Measurements from ENCODE around the gene FAM53B. TPM values are rescaled to one million over a fixed set of nuclear protein-coding genes. Genes with fewer than 3 reads are reported as not detected.

The FAM53B gene
- total and polyA plus RNA-seq, 4 donors = 5.1 to 20.6 (median 9.6) TPM

- H3K4me1 ChIP-seq (ENCODE audit: control insufficient read depth in 1 of 2, insufficient read depth in 2 of 2, low read length in 2 of 2) = no peaks in the 10 kb centered on the region
- H3K4me3 ChIP-seq (ENCODE audit: low read length in 2 of 2) = no peak overlapping the region
- ATAC-seq (ENCODE audit: low FRiP score) (no peak), DNase-seq (no peak)
- H3K9me3 ChIP-seq (ENCODE audit: control insufficient read depth, low read length) = no peaks in the 10 kb centered on the region
- H3K27ac ChIP-seq (ENCODE audit: low read depth in 1 of 2, low read length in 2 of 2) = no peak overlapping the region
- no peaks in the 10 kb centered on the region for H3K27me3 ChIP-seq (ENCODE audit: control insufficient read depth in 1 of 2, insufficient read depth in 2 of 2, low read length in 1 of 2)
- intact Hi-C loops (cut with DNase I) = no loop called here
- no peaks in the 10 kb centered on the region for H3K36me3 ChIP-seq (ENCODE audit: control insufficient read depth in 1 of 2, insufficient read depth in 2 of 2, low read length in 1 of 2)
- WGBS, 2 donors = 88 to 90% methylated on average over 12 to 13 of the region's 13 CpGs
Observed at GRCh38 chr10:124655191-124656112, 88.7 kb downstream of the FAM53B start.

- ATAC-seq (ENCODE audit: low FRiP score) = no peak
- no peaks in the 10 kb centered on the region for H3K27me3 ChIP-seq (ENCODE audit: control insufficient read depth in 1 of 2, insufficient read depth in 2 of 2, low read length in 1 of 2)
- H3K36me3 ChIP-seq (ENCODE audit: control insufficient read depth in 1 of 2, insufficient read depth in 2 of 2, low read length in 1 of 2) = no peaks in the 10 kb centered on the region
- no peaks in the 10 kb centered on the region for H3K4me1 ChIP-seq (ENCODE audit: control insufficient read depth in 1 of 2, insufficient read depth in 2 of 2, low read length in 2 of 2)
- 80 to 89% methylated on average over 7 of the region's 7 CpGs for WGBS, 2 donors
- no peak overlapping the region for H3K27ac ChIP-seq (ENCODE audit: low read depth in 1 of 2, low read length in 2 of 2)
- no peaks in the 10 kb centered on the region for H3K9me3 ChIP-seq (ENCODE audit: control insufficient read depth, low read length)
- intact Hi-C loops (cut with DNase I) = no loop called here
- no peak overlapping the region for H3K4me3 ChIP-seq (ENCODE audit: low read length in 2 of 2)
- DNase-seq = no peak
Observed at GRCh38 chr10:124654686-124655085, 89.5 kb downstream of the FAM53B start.

- H3K27ac ChIP-seq (ENCODE audit: low read depth in 1 of 2, low read length in 2 of 2) = no peak overlapping the region
- no peak overlapping the region for H3K4me3 ChIP-seq (ENCODE audit: low read length in 2 of 2)
- H3K27me3 ChIP-seq (ENCODE audit: control insufficient read depth in 1 of 2, insufficient read depth in 2 of 2, low read length in 1 of 2) = no peaks in the 10 kb centered on the region
- intact Hi-C loops (cut with DNase I) = no loop called here
- no peak for ATAC-seq (ENCODE audit: low FRiP score)
- no peaks in the 10 kb centered on the region for H3K4me1 ChIP-seq (ENCODE audit: control insufficient read depth in 1 of 2, insufficient read depth in 2 of 2, low read length in 2 of 2)
- H3K9me3 ChIP-seq (ENCODE audit: control insufficient read depth, low read length) = no peaks in the 10 kb centered on the region
- DNase-seq = no peak
- 70 to 74% methylated on average over 16 to 17 of the region's 17 CpGs for WGBS, 2 donors
- H3K36me3 ChIP-seq (ENCODE audit: control insufficient read depth in 1 of 2, insufficient read depth in 2 of 2, low read length in 1 of 2) = no peaks in the 10 kb centered on the region
Observed at GRCh38 chr10:124653811-124654651, 90.1 kb downstream of the FAM53B start.

- H3K4me3 ChIP-seq (ENCODE audit: low read length in 2 of 2) = no peak overlapping the region
- no peaks in the 10 kb centered on the region for H3K27me3 ChIP-seq (ENCODE audit: control insufficient read depth in 1 of 2, insufficient read depth in 2 of 2, low read length in 1 of 2)
- no peaks in the 10 kb centered on the region for H3K4me1 ChIP-seq (ENCODE audit: control insufficient read depth in 1 of 2, insufficient read depth in 2 of 2, low read length in 2 of 2)
- intact Hi-C loops (cut with DNase I) = no loop called here
- H3K27ac ChIP-seq (ENCODE audit: low read depth in 1 of 2, low read length in 2 of 2) = no peak overlapping the region
- H3K36me3 ChIP-seq (ENCODE audit: control insufficient read depth in 1 of 2, insufficient read depth in 2 of 2, low read length in 1 of 2) = no peaks in the 10 kb centered on the region
- ATAC-seq (ENCODE audit: low FRiP score) (no peak), DNase-seq (no peak)
- WGBS, 2 donors = 70 to 74% methylated on average over 7 of the region's 7 CpGs
- H3K9me3 ChIP-seq (ENCODE audit: control insufficient read depth, low read length) = no peaks in the 10 kb centered on the region
Observed at GRCh38 chr10:124653311-124653710, 90.9 kb downstream of the FAM53B start.

- Histone ChIP-seq H3K27ac (ENCODE audit: low read depth in 1 of 2, low read length in 2 of 2) (no peak overlapping the region), H3K4me3 (ENCODE audit: low read length in 2 of 2) (no peak overlapping the region), H3K9me3 (ENCODE audit: control insufficient read depth, low read length) (no peaks in the 10 kb centered on the region), H3K27me3 (ENCODE audit: control insufficient read depth in 1 of 2, insufficient read depth in 2 of 2, low read length in 1 of 2) (no peaks in the 10 kb centered on the region), H3K36me3 (ENCODE audit: control insufficient read depth in 1 of 2, insufficient read depth in 2 of 2, low read length in 1 of 2) (no peaks in the 10 kb centered on the region), H3K4me1 (ENCODE audit: control insufficient read depth in 1 of 2, insufficient read depth in 2 of 2, low read length in 2 of 2) (no peaks in the 10 kb centered on the region)
- DNase-seq (no peak), ATAC-seq (ENCODE audit: low FRiP score) (no peak)
- intact Hi-C loops (cut with DNase I) = no loop called here
- 72 to 77% methylated on average over 8 of the region's 8 CpGs for WGBS, 2 donors
Observed at GRCh38 chr10:124652701-124653100, 91.5 kb downstream of the FAM53B start.

GRCh38 chr10:124652200-124652599 is 92.0 kb downstream of the FAM53B start:
- DNase-seq (no peak), ATAC-seq (ENCODE audit: low FRiP score) (no peak)
- no peaks in the 10 kb centered on the region for H3K9me3 ChIP-seq (ENCODE audit: control insufficient read depth, low read length)
- intact Hi-C loops (cut with DNase I) = no loop called here
- 91% methylated on average over 5 of the region's 5 CpGs for WGBS, 2 donors
- no peaks in the 10 kb centered on the region for H3K27me3 ChIP-seq (ENCODE audit: control insufficient read depth in 1 of 2, insufficient read depth in 2 of 2, low read length in 1 of 2)
- H3K27ac ChIP-seq (ENCODE audit: low read depth in 1 of 2, low read length in 2 of 2) = no peak overlapping the region
- no peak overlapping the region for H3K4me3 ChIP-seq (ENCODE audit: low read length in 2 of 2)
- H3K4me1 ChIP-seq (ENCODE audit: control insufficient read depth in 1 of 2, insufficient read depth in 2 of 2, low read length in 2 of 2) = no peaks in the 10 kb centered on the region
- no peaks in the 10 kb centered on the region for H3K36me3 ChIP-seq (ENCODE audit: control insufficient read depth in 1 of 2, insufficient read depth in 2 of 2, low read length in 1 of 2)

GRCh38 chr10:124651402-124651891 is 92.7 kb downstream of the FAM53B start:
- Histone ChIP-seq H3K36me3 (ENCODE audit: control insufficient read depth in 1 of 2, insufficient read depth in 2 of 2, low read length in 1 of 2) (no peaks in the 10 kb centered on the region), H3K4me3 (ENCODE audit: low read length in 2 of 2) (no peak overlapping the region), H3K27ac (ENCODE audit: low read depth in 1 of 2, low read length in 2 of 2) (no peak overlapping the region), H3K27me3 (ENCODE audit: control insufficient read depth in 1 of 2, insufficient read depth in 2 of 2, low read length in 1 of 2) (no peaks in the 10 kb centered on the region), H3K9me3 (ENCODE audit: control insufficient read depth, low read length) (no peaks in the 10 kb centered on the region), H3K4me1 (ENCODE audit: control insufficient read depth in 1 of 2, insufficient read depth in 2 of 2, low read length in 2 of 2) (no peaks in the 10 kb centered on the region)
- 87 to 91% methylated on average over 14 of the region's 14 CpGs for WGBS, 2 donors
- ATAC-seq (ENCODE audit: low FRiP score) = no peak
- DNase-seq = no peak
- intact Hi-C loops (cut with DNase I) = no loop called here

GRCh38 chr10:124650820-124651401 is 93.3 kb downstream of the FAM53B start:
- H3K4me1 ChIP-seq (ENCODE audit: control insufficient read depth in 1 of 2, insufficient read depth in 2 of 2, low read length in 2 of 2) = no peaks in the 10 kb centered on the region
- 84 to 88% methylated on average over 13 of the region's 13 CpGs for WGBS, 2 donors
- H3K27ac ChIP-seq (ENCODE audit: low read depth in 1 of 2, low read length in 2 of 2) = no peak overlapping the region

More at GRCh38 chr10:124650820-124651401, 93.3 kb downstream of the FAM53B start:
- DNase-seq (no peak), ATAC-seq (ENCODE audit: low FRiP score) (no peak)
- no peaks in the 10 kb centered on the region for H3K27me3 ChIP-seq (ENCODE audit: control insufficient read depth in 1 of 2, insufficient read depth in 2 of 2, low read length in 1 of 2)
- no peaks in the 10 kb centered on the region for H3K36me3 ChIP-seq (ENCODE audit: control insufficient read depth in 1 of 2, insufficient read depth in 2 of 2, low read length in 1 of 2)
- H3K4me3 ChIP-seq (ENCODE audit: low read length in 2 of 2) = no peak overlapping the region
- no peaks in the 10 kb centered on the region for H3K9me3 ChIP-seq (ENCODE audit: control insufficient read depth, low read length)
- intact Hi-C loops (cut with DNase I) = no loop called here

Data from aorta (tissue), 5 donors.